ENCODE measurements around the gene TET1.

DNA sequence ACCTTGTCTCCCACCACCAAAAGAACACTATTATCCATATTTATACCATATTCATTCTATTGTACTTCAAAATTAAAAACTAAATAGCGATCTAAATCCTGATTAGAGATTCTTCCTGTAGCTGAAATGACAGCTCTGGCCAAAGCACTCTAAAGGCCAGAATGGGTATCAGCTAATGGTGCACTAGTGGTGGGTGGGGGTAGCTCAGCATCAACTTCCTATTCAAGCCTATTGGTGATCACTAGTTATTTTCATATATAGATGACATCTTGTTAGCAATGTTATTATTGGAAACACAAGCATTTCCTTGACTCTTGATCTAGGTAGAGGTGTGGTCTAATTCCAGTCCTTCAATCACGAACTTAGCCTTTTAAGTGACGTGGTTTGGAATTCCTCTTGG lies 43.6 kb downstream of the TET1 start:
- TF ChIP-seq CTCF (IDR thresholded peaks at IDR 0.05) (no peak), POLR2A (IDR thresholded peaks at IDR 0.05) (no peak), POLR2AphosphoS5 (IDR thresholded peaks at IDR 0.05; ENCODE audit: insufficient read depth in 1 of 2, low read depth in 1 of 2) (no peak)
